Measurements from ENCODE around the gene OR51A7.

The OR51A7 gene

GRCh38 chr11:4916581-4916980, 13.0 kb downstream of the OR51A7 start:
- CTCF ChIA-PET = interaction anchor here (1.1 to 3.3 kb wide), 4 partner anchors 10 to 22 kb away, joined by 3 to 11 read pairs (median 4); partner anchors contain the start of gene OR51A7

DNA sequence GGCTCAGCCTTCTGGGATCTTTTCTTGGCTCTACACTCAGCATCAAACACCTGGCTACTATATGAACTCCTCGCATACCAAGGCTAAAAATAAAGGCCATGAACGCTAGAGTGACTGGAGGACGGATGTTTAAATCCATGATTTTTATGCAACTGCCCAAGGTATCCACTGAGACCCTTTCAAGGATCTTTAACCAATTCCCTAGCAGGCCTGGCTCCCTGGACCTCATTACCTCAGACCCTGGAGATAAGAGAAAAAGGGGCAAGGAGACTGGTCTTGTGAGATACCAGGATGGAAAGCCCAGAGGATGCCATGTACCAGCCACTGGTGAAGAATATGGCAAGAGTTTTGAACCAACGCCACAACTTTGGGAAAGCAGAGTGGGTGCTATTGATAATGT, 15.7 kb downstream of the OR51A7 start, which contains the start of gene OR51G2:
OR51G2 (minus strand) TSS at position 101 of the 400 bp plus-strand sequence. CDS start 3,687 bp downstream, outside the sequence.
- no peak for TF ChIP-seq CTCF (IDR thresholded peaks at IDR 0.05; ENCODE audit: control extremely low read depth, extremely low read depth, low read depth, missing control alignments)
- ChIA-PET POLR2A (no interaction called here), CTCF (interaction anchor here (3.3 kb wide), 1 partner anchor 9 kb away, joined by 11 read pairs; no protein-coding TSS in a partner anchor)
- no peak for DNase-seq (ENCODE audit: extremely low spot score)

More at GRCh38 chr11:4916581-4916980, 13.0 kb downstream of the OR51A7 start:
- DNase-seq (ENCODE audit: extremely low spot score) = no peak
- POLR2A ChIA-PET = no interaction called here
- TF ChIP-seq CTCF (IDR thresholded peaks at IDR 0.05; ENCODE audit: control extremely low read depth, extremely low read depth, low read depth, missing control alignments) = no peak

DNA sequence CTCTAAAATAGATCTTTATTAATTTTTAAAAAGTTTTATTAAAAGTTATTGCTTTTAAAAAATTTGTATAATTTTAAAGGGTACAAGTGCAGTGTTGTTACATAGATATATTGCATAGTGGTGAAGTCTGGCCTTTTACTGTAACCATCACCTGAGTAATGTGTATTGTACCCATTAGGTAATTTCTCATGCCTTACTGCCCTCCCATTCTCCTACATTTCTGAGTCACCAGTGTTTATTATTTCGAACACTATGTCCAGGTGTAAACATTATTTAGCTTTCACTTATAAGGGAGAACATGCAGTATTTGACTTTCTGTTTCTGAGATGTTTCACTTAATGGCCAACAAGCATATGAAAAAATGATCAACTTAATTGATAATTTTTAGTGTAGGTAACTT, 18.2 kb downstream of the OR51A7 start:
- no peak for DNase-seq (ENCODE audit: extremely low spot score)
- TF ChIP-seq CTCF (IDR thresholded peaks at IDR 0.05; ENCODE audit: control extremely low read depth, extremely low read depth, low read depth, missing control alignments) = no peak
- CTCF ChIA-PET = no interaction called here
- POLR2A ChIA-PET = no interaction called here

- no peak for DNase-seq (ENCODE audit: extremely low spot score)
- ChIA-PET POLR2A (no interaction called here), CTCF (no interaction called here)
- no peak for TF ChIP-seq CTCF (IDR thresholded peaks at IDR 0.05; ENCODE audit: control extremely low read depth, extremely low read depth, low read depth, missing control alignments)
Observed at GRCh38 chr11:4922304-4922703, 18.7 kb downstream of the OR51A7 start.

DNA sequence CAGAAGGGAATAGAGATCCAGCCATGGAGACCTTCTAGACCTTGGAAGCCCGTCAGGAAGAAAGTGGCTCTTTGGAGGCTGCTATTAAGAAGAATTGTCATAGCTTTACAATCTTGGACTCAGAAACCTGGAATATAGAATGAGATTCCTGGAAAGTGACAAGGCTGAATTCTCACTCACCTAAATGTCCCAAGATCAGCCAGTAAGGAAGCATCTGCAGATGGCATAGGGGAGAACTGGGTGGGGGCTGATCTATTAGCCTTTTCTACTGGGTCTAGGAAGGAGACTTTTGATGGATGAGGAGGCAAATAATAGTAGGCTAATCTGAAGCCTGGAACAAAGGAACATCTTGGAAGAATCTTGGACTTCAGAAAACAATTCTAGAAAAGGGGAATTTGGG, 20.7 kb downstream of the OR51A7 start, which contains the start of gene OR51G1:
OR51G1 (minus strand) TSS at position 101 of the 400 bp plus-strand sequence; CDS start at position 101, 0 bp downstream.
- POLR2A ChIA-PET = no interaction called here

DNA sequence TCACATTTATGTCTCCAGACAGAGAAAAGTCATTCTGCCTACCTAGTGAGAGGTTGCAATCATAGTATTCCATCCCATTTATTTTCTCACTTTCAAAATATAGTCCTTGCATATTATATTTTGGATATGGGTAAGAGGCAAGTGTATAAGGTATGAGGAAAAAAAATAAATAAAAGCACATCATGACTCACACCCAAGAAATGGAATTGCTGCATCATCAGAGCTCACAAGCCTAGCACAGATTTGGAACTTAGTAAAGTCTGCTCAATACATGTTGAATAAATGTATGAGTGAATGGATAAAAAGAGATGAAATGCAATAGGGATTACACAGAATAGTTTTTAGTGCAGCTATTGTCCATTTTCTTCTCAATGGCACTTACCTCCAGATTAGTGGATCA, 23.0 kb downstream of the OR51A7 start:
- POLR2A ChIA-PET = no interaction called here
- CTCF ChIA-PET = interaction anchor here (2.6 kb wide), 1 partner anchor 9 kb away, joined by 11 read pairs; the partner anchor contains the start of gene OR51G2
- TF ChIP-seq CTCF (IDR thresholded peaks at IDR 0.05; ENCODE audit: control extremely low read depth, extremely low read depth, low read depth, missing control alignments) = no peak
- DNase-seq (ENCODE audit: extremely low spot score) = no peak

More for the DNA sequence above, 20.7 kb downstream of the OR51A7 start, which contains the start of gene OR51G1:
- CTCF ChIA-PET = no interaction called here
- no peak for TF ChIP-seq CTCF (IDR thresholded peaks at IDR 0.05; ENCODE audit: control extremely low read depth, extremely low read depth, low read depth, missing control alignments)
- DNase-seq (ENCODE audit: extremely low spot score) = no peak

Data from GM10248 (cell line).